ENCODE measurements around the gene CALML6.

The CALML6 gene

DNA sequence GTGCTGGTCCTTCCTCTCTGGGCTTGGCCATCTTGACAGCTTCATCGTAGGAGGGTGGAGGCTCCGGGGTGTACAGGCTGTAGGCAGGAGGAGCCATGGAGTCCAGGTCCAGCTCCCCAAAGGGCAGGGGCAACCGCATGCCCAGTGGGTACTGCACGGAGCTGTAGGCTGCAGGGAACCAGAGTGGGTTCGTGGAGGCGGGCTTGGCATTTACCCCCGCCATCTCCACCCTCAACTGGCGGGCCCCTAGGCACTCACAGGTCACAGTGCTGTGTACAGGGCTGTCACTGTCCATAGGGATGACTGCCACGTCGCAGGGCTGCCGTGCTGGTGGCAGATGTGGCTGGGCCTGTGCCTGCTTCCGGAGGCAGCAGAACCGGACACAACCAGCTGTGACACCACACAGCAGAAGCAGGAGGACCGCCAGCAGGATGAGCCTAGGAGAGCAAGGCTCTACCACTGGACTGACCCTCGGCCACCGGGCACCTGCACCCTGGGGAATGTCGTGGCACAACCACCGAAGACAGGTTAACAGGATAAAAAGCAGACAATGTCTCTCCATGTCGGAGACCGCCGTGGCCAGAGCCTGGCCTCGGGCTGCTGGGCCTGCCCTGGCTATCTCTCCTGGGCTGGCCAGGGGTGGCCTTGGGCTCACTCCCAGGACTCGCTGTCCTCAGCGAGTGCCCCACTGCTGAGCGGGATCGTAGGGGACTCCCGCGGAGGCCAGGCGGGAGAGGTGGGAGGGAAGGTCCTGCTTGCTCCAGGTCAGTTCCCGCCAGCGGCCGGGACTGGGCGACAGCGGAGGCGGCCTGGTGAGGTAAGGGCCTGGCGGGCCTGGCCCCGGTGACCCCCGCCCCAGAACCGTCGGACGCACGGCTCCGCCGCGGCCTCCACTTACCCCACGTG is 3.2 kb downstream of the CALML6 start:
- peak overlapping the region; percentile 21; the same call in 1 of the 2 replicates for H3K27ac ChIP-seq (ENCODE audit: extremely low read depth, low read depth, low read length)
- no peaks in the 10 kb centered on the region for H3K36me3 ChIP-seq (ENCODE audit: control insufficient read depth in 2 of 2, insufficient read depth in 1 of 2, low read length in 2 of 2)
- ChIA-PET CTCF (interaction anchor here (0.9 to 1.0 kb wide), 2 partner anchors 9 to 128 kb away, joined by 3 read pairs; no protein-coding TSS in a partner anchor), POLR2A (no interaction called here)
- H3K4me3 ChIP-seq (ENCODE audit: low read depth, low read length) = peak overlapping the region; percentile 43
- no peaks in the 10 kb centered on the region for H3K9me3 ChIP-seq (ENCODE audit: control insufficient read depth, insufficient read depth, low read depth, low read length)
- no peaks in the 10 kb centered on the region for H3K4me1 ChIP-seq (ENCODE audit: control insufficient read depth, insufficient read depth, low read length)
- TF ChIP-seq ZNF155 (tag by site-specific recombination; IDR thresholded peaks at IDR 0.05) (no peak), SP7 (tag by site-specific recombination; IDR thresholded peaks at IDR 0.05) (no peak), ZNF76 (tag by site-specific recombination; IDR thresholded peaks at IDR 0.05; ENCODE audit: borderline replicate concordance, low read depth) (no peak), ZNF398 (tag by site-specific recombination; IDR thresholded peaks at IDR 0.05) (no peak), YY1 (tag by site-specific recombination; IDR thresholded peaks at IDR 0.05) (no peak), ZBTB8A (tag by site-specific recombination; IDR thresholded peaks at IDR 0.05) (0 out of 2 replicates have a peak, but pooled peaks have one; percentile 1), ZNF560 (tag by site-specific recombination; IDR thresholded peaks at IDR 0.05; ENCODE audit: borderline replicate concordance) (no peak), HOXC10 (CRISPR knock-in tag; IDR thresholded peaks at IDR 0.05) (no peak), MZF1 (tag by site-specific recombination; IDR thresholded peaks at IDR 0.05; ENCODE audit: borderline replicate concordance) (no peak), ZNF791 (tag by site-specific recombination; IDR thresholded peaks at IDR 0.05) (no peak), ZFHX2 (tag by site-specific recombination; conservative IDR thresholded peaks at IDR 0.05) (0 out of 2 replicates have a peak, but pooled peaks have one; percentile 20), ZNF585B (tag by site-specific recombination; IDR thresholded peaks at IDR 0.05) (no peak), BCL11A (tag by site-specific recombination; IDR thresholded peaks at IDR 0.05; ENCODE audit: low read depth) (no peak), ZNF558 (tag by site-specific recombination; IDR thresholded peaks at IDR 0.05) (no peak), ZNF843 (tag by site-specific recombination; IDR thresholded peaks at IDR 0.05) (no peak)
- TF ChIP-seq, protein P1, sequence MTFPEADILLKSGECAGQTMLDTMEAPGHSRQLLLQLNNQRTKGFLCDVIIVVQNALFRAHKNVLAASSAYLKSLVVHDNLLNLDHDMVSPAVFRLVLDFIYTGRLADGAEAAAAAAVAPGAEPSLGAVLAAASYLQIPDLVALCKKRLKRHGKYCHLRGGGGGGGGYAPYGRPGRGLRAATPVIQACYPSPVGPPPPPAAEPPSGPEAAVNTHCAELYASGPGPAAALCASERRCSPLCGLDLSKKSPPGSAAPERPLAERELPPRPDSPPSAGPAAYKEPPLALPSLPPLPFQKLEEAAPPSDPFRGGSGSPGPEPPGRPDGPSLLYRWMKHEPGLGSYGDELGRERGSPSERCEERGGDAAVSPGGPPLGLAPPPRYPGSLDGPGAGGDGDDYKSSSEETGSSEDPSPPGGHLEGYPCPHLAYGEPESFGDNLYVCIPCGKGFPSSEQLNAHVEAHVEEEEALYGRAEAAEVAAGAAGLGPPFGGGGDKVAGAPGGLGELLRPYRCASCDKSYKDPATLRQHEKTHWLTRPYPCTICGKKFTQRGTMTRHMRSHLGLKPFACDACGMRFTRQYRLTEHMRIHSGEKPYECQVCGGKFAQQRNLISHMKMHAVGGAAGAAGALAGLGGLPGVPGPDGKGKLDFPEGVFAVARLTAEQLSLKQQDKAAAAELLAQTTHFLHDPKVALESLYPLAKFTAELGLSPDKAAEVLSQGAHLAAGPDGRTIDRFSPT (tag by site-specific recombination; IDR thresholded peaks at IDR 0.05) = 0 out of 2 replicates have a peak, but pooled peaks have one; percentile 19

DNA sequence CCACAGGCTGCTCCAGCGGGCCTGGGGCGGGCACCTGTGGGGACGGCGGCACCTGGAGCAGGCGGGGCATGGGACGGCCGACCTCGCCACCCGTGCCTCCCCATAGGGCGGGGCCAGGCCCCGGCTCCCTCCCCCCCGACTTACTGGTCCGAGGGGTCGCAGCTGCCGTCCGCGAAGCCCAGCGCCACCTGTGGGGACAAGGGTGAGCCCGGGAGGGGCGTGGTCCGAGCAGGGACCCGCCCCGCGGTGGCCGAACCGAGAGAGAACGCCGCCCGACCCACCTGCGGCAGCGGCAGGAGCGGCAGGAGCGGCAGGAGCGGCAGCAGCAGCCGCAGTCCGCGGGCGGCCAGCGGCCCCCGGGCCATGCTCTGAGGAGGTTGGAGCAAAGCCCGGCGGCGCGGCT is 3.8 kb downstream of the CALML6 start, which contains the start of gene TMEM52:
TSS of gene TMEM52 (minus strand) at position 379 of the 403 bp plus-strand sequence. CDS start at position 365, 14 bp downstream.
- H3K9me3 ChIP-seq (ENCODE audit: control insufficient read depth, insufficient read depth, low read depth, low read length) = no peaks in the 10 kb centered on the region
- CTCF ChIA-PET = no interaction called here
- TF ChIP-seq, protein P2, sequence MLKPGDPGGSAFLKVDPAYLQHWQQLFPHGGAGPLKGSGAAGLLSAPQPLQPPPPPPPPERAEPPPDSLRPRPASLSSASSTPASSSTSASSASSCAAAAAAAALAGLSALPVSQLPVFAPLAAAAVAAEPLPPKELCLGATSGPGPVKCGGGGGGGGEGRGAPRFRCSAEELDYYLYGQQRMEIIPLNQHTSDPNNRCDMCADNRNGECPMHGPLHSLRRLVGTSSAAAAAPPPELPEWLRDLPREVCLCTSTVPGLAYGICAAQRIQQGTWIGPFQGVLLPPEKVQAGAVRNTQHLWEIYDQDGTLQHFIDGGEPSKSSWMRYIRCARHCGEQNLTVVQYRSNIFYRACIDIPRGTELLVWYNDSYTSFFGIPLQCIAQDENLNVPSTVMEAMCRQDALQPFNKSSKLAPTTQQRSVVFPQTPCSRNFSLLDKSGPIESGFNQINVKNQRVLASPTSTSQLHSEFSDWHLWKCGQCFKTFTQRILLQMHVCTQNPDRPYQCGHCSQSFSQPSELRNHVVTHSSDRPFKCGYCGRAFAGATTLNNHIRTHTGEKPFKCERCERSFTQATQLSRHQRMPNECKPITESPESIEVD (tag by site-specific recombination; IDR thresholded peaks at IDR 0.05) = no peak
- TF ChIP-seq ZNF791 (tag by site-specific recombination; IDR thresholded peaks at IDR 0.05) (no peak), SCRT2 (tag by site-specific recombination; IDR thresholded peaks at IDR 0.05) (peak; percentile 86), ZNF561 (tag by site-specific recombination; IDR thresholded peaks at IDR 0.05; ENCODE audit: borderline replicate concordance) (peak; percentile 23; the same call in 1 of the 2 replicates), ZNF169 (tag by site-specific recombination; IDR thresholded peaks at IDR 0.05) (no peak), ZNF654 (tag by site-specific recombination; IDR thresholded peaks at IDR 0.05; ENCODE audit: low read depth) (no peak), ZNF175 (tag by site-specific recombination; IDR thresholded peaks at IDR 0.05) (no peak), SCRT1 (tag by site-specific recombination; IDR thresholded peaks at IDR 0.05; ENCODE audit: borderline replicate concordance) (no peak), ZNF596 (tag by site-specific recombination; IDR thresholded peaks at IDR 0.05) (no peak), KLF8 (tag by site-specific recombination; IDR thresholded peaks at IDR 0.05) (no peak), OVOL3 (tag by site-specific recombination; IDR thresholded peaks at IDR 0.05) (no peak)
- TF ChIP-seq, protein P3, sequence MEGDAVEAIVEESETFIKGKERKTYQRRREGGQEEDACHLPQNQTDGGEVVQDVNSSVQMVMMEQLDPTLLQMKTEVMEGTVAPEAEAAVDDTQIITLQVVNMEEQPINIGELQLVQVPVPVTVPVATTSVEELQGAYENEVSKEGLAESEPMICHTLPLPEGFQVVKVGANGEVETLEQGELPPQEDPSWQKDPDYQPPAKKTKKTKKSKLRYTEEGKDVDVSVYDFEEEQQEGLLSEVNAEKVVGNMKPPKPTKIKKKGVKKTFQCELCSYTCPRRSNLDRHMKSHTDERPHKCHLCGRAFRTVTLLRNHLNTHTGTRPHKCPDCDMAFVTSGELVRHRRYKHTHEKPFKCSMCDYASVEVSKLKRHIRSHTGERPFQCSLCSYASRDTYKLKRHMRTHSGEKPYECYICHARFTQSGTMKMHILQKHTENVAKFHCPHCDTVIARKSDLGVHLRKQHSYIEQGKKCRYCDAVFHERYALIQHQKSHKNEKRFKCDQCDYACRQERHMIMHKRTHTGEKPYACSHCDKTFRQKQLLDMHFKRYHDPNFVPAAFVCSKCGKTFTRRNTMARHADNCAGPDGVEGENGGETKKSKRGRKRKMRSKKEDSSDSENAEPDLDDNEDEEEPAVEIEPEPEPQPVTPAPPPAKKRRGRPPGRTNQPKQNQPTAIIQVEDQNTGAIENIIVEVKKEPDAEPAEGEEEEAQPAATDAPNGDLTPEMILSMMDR (tag by site-specific recombination; IDR thresholded peaks at IDR 0.05) = peak; percentile 69

More for the DNA sequence above, 3.8 kb downstream of the CALML6 start, which contains the start of gene TMEM52:
- POLR2A ChIA-PET = no interaction called here
- H3K4me3 ChIP-seq (ENCODE audit: low read depth, low read length) = peak within 1 kb of the TSS; percentile 43
- no peaks in the 10 kb centered on the region for H3K4me1 ChIP-seq (ENCODE audit: control insufficient read depth, insufficient read depth, low read length)
- peak within 1 kb of the TSS; percentile 21; the same call in 1 of the 2 replicates for H3K27ac ChIP-seq (ENCODE audit: extremely low read depth, low read depth, low read length)
- no peaks in the 10 kb centered on the region for H3K36me3 ChIP-seq (ENCODE audit: control insufficient read depth in 2 of 2, insufficient read depth in 1 of 2, low read length in 2 of 2)
